HG03196 (cell line): Measurements from ENCODE around the gene NEDD9.

Source experiments
- ATAC-seq: cut with Tn5 transposase; IDR thresholded peaks from one replicate; pipeline ENCODE4 v1.9.1; 2021; ENCODE audit not compliant: unreplicated experiment

The NEDD9 gene

DNA sequence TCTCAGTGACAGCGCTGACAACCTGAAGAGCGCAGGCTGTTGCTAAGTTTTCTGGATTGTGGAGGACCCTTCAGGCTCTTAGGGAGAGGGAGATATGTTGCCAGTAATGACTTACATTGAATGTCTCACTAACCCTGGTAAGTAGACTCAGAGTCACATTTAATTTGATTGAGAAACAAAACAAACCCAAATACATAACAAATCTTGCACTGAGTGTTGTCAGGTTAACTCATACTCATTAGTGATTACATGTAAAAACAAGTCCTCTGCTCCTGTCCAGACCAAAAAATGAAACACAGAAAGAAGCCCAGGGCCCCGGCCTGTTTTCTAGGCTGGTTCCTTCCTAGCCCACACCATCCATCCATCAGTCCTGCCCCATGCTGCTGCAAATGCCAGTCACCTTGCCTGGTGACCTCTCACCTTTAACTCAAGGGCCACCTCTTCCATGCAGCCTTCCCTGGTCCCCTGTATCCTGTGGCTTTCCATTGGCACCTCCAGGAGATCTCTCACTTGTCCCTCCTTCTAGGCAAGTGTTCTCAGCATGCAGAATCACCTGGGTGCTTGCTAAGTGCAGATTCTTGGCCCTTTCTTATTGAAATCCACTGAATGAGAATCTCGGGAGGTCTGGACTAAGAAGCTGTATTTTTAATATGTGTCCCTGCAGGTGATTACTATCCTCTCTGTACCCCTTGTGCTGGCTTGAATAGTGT is 86.2 kb downstream of the NEDD9 start:
- ATAC-seq, result no peak

DNA sequence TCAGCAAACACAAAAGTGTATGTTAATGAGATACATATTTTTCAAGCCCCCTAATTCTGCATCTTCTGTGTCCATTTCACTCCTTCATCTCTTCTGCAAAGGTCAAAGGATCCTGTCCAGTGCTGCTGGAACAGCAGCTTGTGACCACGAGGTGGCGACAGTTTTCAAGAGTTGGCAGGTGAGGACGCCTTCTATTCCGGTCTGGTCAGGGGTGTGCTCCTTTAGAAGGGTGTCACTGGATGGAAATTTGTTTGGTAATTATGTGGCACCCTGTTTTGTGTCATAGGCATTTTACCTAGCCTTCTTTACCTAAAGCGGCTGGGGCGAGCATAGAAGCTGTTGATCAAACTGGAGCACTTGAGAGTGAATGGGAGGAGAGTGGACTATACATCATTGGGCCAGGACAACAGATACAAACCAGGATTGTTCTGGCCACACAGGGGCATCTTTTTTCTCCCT is 88.0 kb downstream of the NEDD9 start:
- ATAC-seq, result peak; percentile 73

DNA sequence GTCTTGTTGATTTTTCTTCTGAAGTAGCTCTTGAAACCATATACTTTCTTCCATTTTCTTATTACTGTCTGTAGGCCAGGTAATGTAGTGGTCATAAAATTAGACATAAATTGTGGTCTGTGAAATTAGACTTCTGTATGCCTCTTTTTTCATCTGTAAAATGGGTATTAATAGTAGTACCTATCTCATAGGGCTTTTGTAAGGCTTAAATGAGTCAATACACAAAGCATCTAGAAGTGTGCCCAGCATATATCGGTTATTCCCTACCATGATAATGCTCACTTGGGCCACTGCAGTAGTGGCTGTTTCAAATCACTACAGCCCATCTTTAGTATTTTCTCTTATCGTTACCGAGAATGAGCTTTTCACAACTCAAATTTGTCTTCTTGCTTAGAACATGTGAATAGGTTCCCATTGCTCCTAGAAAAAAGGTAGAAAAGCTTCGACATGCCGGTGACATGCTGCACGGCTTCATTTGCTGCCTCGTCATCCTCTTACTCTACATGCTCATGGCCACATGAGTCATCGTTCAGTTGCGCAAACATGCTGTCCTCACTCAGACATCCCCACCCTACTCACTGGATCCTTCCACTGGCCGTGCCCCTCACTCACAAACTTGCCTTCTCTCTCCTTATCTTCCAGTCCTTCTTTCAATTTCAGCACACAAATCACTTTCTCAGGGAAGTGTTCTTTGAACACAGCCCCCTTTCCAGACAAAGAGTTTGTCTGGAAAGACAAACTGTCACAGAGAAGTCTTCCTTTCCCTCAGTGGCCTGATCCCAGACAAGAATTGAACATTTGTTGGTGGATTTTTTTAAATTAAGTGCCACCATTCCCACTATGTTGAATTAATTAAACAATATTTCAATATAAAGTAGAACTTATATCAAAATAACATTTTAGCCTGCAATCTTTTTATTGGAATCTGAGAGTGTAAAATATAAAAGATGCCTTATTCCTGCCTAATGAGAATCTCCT is 88.8 kb downstream of the NEDD9 start:
- no peak for ATAC-seq

DNA sequence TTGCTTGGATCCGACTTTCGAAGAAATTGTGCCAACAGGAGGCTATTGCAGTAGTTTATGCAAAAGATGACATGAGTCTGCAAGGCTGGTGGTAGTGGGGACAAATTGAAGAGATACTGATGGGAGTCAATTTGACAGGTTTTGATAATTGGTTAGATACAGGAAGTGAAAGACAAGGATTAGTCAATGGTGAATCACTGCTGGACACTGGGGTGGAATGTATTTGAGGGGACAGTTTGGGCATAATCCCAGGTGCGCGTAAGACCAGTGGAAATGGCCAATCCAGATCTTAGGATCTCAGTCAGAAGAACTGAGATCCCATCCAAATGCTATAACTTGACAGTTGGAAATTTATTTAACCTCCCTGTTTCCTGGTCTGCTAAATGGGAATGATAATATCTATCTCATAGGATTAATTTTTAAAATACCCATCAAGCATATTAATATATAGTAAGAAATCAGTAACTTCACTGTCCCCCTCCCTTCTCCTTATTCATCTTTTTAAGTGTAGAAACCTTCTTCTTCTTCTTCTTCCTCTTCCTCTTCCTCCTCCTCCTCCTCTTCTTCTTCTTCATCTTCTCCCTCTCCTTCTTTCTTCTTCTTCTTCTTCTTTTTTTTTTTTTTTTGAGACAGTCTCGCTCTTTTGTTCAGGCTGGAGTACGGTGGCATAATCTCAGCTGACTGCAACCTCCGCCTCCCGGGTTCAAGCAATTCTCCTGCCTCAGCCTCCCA is 90.0 kb downstream of the NEDD9 start:
- no peak for ATAC-seq

DNA sequence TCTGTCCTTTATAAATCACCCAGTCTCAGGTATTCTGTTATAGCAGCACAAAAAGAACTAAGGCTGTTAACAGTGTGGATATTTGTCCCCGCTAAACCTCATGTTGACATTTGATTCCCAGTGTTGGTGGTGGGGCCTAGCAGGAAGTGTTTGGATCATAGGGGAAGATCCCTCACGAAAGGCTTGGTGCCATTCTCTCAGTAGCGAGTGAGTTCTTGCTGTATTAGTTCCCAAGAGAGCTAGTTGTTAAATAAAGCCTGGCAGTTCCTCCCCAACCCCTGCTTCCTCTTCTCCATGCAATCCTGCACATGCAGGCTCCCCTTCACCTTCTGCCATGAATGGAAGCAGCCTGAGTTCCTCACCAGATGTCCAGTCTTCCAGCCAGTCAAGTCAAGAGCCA is 91.2 kb downstream of the NEDD9 start:
- no peak for ATAC-seq

DNA sequence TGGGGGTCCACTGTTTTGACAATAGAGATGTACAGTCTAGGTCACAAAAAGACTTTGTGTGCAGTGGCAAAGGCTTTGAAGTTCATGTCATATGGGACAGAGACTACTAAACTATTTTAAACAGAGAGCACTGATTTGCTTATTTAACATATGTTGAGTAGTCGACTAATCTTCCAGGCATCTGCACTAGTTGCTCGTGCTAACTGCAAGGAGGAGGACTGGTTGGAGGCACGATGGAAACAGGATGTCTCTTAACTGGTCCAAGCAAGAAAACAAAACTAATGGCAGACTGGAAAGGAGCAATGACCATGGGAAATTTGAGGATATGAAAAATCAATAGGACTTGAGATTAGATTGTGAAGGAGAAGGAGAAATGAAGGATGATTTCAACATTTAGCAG is 92.4 kb downstream of the NEDD9 start:
- ATAC-seq, result no peak

DNA sequence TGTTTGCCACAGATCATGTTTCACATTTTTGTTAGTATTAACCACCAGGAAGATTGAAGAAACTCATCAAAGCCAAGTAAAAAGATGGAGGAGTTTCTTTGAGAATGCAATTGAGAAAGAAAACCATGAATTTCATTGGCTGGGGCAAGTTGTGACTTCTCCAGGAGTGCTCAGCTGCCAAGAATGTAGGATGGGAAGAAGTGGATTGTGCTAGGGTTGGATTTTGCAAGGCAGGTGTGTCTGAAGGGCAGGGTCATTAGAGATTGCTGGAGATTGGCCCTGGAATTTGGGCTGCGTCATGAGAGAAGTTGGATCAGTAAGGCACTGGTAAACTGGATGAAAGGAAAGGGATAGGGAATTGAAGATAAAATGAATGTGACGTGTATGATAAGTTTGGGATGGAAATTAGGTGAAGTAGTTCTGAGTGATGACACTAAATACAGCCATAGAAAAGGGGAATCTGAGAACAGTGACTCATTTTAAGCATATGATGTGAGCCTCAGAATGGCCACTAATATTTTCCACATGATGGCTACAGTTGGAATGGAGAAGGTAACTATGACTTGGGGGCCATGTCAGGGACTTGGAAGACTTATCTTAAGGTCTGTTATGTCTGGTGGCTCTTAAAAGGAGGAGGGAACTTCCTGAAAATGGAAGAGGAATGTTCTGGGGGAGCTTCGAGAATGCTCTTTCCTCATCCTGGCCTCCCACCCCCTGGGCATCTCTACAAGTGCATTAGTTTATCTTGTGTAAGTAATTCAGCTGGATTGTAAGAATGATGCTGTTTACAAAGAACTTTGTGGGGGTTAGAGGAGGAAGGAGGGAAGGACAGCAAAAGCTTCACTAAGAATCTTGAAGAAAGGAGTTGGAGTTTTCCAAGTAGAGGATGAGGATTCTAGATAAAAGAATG is 93.2 kb downstream of the NEDD9 start:
- ATAC-seq, result no peak

DNA sequence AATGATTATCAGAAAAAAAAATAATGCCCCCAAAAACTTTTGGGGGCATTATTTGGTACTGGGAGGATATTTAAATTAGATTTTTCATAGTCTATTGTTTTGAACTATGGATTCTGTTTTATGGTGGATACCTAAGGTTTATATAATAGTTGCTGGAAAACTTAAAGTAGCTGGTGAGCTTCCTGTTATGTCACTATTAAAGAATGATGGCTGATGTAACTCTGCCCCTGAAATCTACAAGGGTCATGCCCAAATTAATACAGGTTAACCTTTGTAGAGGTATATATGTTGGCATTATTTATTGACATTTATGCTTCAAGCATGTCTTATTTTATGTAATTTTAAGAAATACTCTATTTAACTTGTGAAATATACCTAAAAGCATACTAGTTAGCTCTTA is 95.7 kb downstream of the NEDD9 start:
- ATAC-seq, result no peak
